IMR-90 (cell line): ENCODE data around the gene TNFRSF25. TPM values are rescaled to one million over a fixed set of nuclear protein-coding genes. Genes with fewer than 3 reads are reported as not detected.

Experiments
- ATAC-seq: fragments of 200-7000 bp; cut with Tn5 transposase; 2 replicates; pipeline ENCODE4 v1.9.1; 2020; ENCODE audit warnings: low read depth, mild to moderate bottlenecking, moderate library complexity
- BruUV-seq: library from RNA; stranded (reverse); fragments of 400-500 nt; replicated peaks from 2 replicates; lab custom pipeline; 2021; lab: Mats Ljungman, UMichigan
- CTCF ChIA-PET: fragments of 300-600 bp; formaldehyde crosslinking; extraction: SDS; loops from one replicate; lab custom pipeline; 2021; ENCODE audit warnings: antibody characterized with exemption; lab: Yijun Ruan, JAX
- POLR2A ChIA-PET: fragments of 300-600 bp; sonication (Branson Sonifier 250); formaldehyde crosslinking; loops from one replicate; lab custom pipeline; 2022; ENCODE audit warnings: antibody characterized with exemption; ENCODE audit not compliant: unreplicated experiment; lab: Charles Lee
- DNase-seq: peaks from one replicate; pipeline ENCODE4 v3.0.0; 2013
- H2AFZ ChIP-seq: replicated peaks from 2 replicates; pipeline ENCODE3; 2013; ENCODE audit warnings: low read length, mild to moderate bottlenecking; ENCODE audit not compliant: poor library complexity
- H2AK5ac ChIP-seq: 2 replicates; pipeline ENCODE4 v1.6.1; 2013; ENCODE audit warnings: low read depth, low read length, inconsistent platforms
- H2AK9ac ChIP-seq: replicated peaks from 2 replicates; pipeline ENCODE3; 2013; ENCODE audit warnings: mild to moderate bottlenecking, low read depth, low read length, moderate library complexity; ENCODE audit not compliant: poor library complexity
- H2BK120ac ChIP-seq: 2 replicates; pipeline ENCODE4 v1.6.1; 2013; ENCODE audit warnings: low read depth, low read length, inconsistent platforms
- H2BK15ac ChIP-seq: 3 replicates; pipeline ENCODE4 v1.6.1; 2013; ENCODE audit warnings: low read depth, low read length, inconsistent platforms
- H2BK20ac ChIP-seq: 2 replicates; pipeline ENCODE4 v1.6.1; 2013; ENCODE audit warnings: low read depth, mild to moderate bottlenecking, inconsistent platforms, low read length, moderate library complexity
- H2BK5ac ChIP-seq: 2 replicates; pipeline ENCODE4 v1.6.1; 2013; ENCODE audit warnings: mild to moderate bottlenecking, low read depth, low read length, inconsistent platforms; ENCODE audit not compliant: poor library complexity, severe bottlenecking
- H3K14ac ChIP-seq: replicated peaks from 2 replicates; pipeline ENCODE4 v1.6.1; 2013; ENCODE audit warnings: low read depth, low read length, inconsistent platforms
- H3K18ac ChIP-seq: 2 replicates; pipeline ENCODE4 v1.6.1; 2013; ENCODE audit warnings: low read depth, low read length, control low read depth
- H3K23ac ChIP-seq: 2 replicates; pipeline ENCODE4 v1.6.1; 2013; ENCODE audit warnings: low read depth, low read length, inconsistent platforms
- H3K27ac ChIP-seq: 2 replicates; pipeline ENCODE4 v1.5.1; 2013; ENCODE audit warnings: mild to moderate bottlenecking, control low read depth, low read length; ENCODE audit not compliant: insufficient read depth
- H3K27me3 ChIP-seq: 2 replicates; pipeline ENCODE4 v1.6.1; 2013; ENCODE audit warnings: low read length; ENCODE audit not compliant: control insufficient read depth, insufficient read depth
- H3K36me3 ChIP-seq: 2 replicates; pipeline ENCODE4 v1.6.1; 2013; ENCODE audit warnings: low read length, mixed read lengths; ENCODE audit not compliant: control insufficient read depth, insufficient read depth
- H3K4ac ChIP-seq: 2 replicates; pipeline ENCODE4 v1.6.1; 2013; ENCODE audit warnings: low read depth, low read length, inconsistent platforms
- H3K4me1 ChIP-seq: 2 replicates; pipeline ENCODE4 v1.6.1; 2013; ENCODE audit warnings: low read length, mixed read lengths; ENCODE audit not compliant: control insufficient read depth, insufficient read depth
- H3K4me2 ChIP-seq: 2 replicates; pipeline ENCODE4 v1.6.1; 2013; ENCODE audit warnings: low read depth, mild to moderate bottlenecking, control low read depth, low read length, moderate library complexity
- H3K4me3 ChIP-seq: 2 replicates; pipeline ENCODE4 v1.5.1; 2013; ENCODE audit warnings: low read depth, mild to moderate bottlenecking, control low read depth, low read length, moderate library complexity; ENCODE audit not compliant: insufficient read depth
- H3K56ac ChIP-seq: 2 replicates; pipeline ENCODE4 v1.6.1; 2013; ENCODE audit warnings: low read length, inconsistent platforms; ENCODE audit not compliant: insufficient read depth; ENCODE audit errors: extremely low read depth
- H3K79me1 ChIP-seq, 2 experiments: 2 replicates each; pipeline ENCODE4 v1.6.1; 2013; ENCODE audit warnings: low read length in 2 of 2, inconsistent platforms in 1 of 2, low read depth in 1 of 2
- H3K9ac ChIP-seq: 2 replicates; pipeline ENCODE4 v1.6.1; 2013; ENCODE audit warnings: low read depth, low read length, control low read depth
- H3K9me1 ChIP-seq: 2 replicates; pipeline ENCODE4 v1.6.1; 2013; ENCODE audit warnings: low read length, inconsistent platforms; ENCODE audit not compliant: insufficient read depth
- H3K9me3 ChIP-seq: 2 replicates; pipeline ENCODE4 v1.6.1; 2013; ENCODE audit warnings: low read length; ENCODE audit not compliant: control insufficient read depth, insufficient read depth
- H4K20me1 ChIP-seq: 2 replicates; pipeline ENCODE4 v1.6.1; 2013; ENCODE audit warnings: low read length, inconsistent platforms; ENCODE audit not compliant: insufficient read depth
- H4K5ac ChIP-seq: 2 replicates; pipeline ENCODE4 v1.6.1; 2013; ENCODE audit warnings: mild to moderate bottlenecking, low read depth, low read length, control low read depth
- H4K8ac ChIP-seq, 2 experiments: 2 replicates each; pipeline ENCODE4 v1.6.1; 2013; ENCODE audit warnings: low read depth in 2 of 2, low read length in 2 of 2, control low read depth in 1 of 2, inconsistent platforms in 1 of 2
- H4K91ac ChIP-seq: 2 replicates; pipeline ENCODE4 v1.6.1; 2013; ENCODE audit warnings: low read depth, low read length, inconsistent platforms; ENCODE audit not compliant: insufficient read depth
- MXI1 ChIP-seq: IDR thresholded peaks from 2 replicates; pipeline ENCODE4 v1.6.1; 2012; ENCODE audit warnings: low read depth, mild to moderate bottlenecking, low read length, moderate library complexity, borderline replicate concordance
- NFE2L2 ChIP-seq: fragments of 150-350 bp; IDR thresholded peaks from 2 replicates; pipeline ENCODE4 v1.6.1; 2016; ENCODE audit warnings: low read depth, mild to moderate bottlenecking, low read length
- POLR2A ChIP-seq: IDR thresholded peaks from 2 replicates; pipeline ENCODE4 v1.6.1; 2012; ENCODE audit warnings: mild to moderate bottlenecking, low read depth, low read length
- WGBS, 2 experiments: methylation state at CpG; one replicate each; pipeline versions ENCODE4 v1.1.5 to v1.1.7; 2013; ENCODE audit warnings: missing lambda C conversion rate in 2 of 2; ENCODE audit not compliant: insufficient read length in 1 of 2; ENCODE audit errors: extremely low coverage in 2 of 2; 5-methylcytosine and 5-hydroxymethylcytosine counted together
- dilution Hi-C: fragments of 300-500 bp; cut with HindIII; formaldehyde crosslinking; loops from one replicate; pipeline ENCODE4 v1.14.3; 2018; ENCODE audit warnings: low sequenced_read_pairs; ENCODE audit not compliant: unreplicated experiment
- in situ Hi-C: fragments of 300-500 bp; cut with MboI; formaldehyde crosslinking; loops from 3 replicates; pipeline ENCODE4 v1.14.3; 2019; ENCODE audit warnings: low sequenced_read_pairs, inconsistent platforms, mixed read lengths
- intact Hi-C: fragments of 100-400 bp; cut with micrococcal nuclease; formaldehyde crosslinking; loops from 2 replicates; pipeline ENCODE4 v1.10.0; 2022
- polyA plus RNA-seq, 3 experiments: library from polyadenylated mRNA; depleted of rRNA; stranded (reverse); fragments of >200 nt; gene quantifications; 2 replicates each; pipeline ENCODE4 v1.2.3, GENCODE V29; 2012; ENCODE audit warnings: low replicate concordance in 1 of 3
- total RNA-seq: library from RNA; depleted of rRNA; stranded (reverse); fragments of >200 nt; gene quantifications from 2 replicates; pipeline ENCODE4 v1.2.3, GENCODE V29; 2012

TNFRSF25 gene
- total and polyA plus RNA-seq, 2 of the 4 experiments (the other 2 are of a cell fraction): 1.3 to 11.2 TPM

DNA sequence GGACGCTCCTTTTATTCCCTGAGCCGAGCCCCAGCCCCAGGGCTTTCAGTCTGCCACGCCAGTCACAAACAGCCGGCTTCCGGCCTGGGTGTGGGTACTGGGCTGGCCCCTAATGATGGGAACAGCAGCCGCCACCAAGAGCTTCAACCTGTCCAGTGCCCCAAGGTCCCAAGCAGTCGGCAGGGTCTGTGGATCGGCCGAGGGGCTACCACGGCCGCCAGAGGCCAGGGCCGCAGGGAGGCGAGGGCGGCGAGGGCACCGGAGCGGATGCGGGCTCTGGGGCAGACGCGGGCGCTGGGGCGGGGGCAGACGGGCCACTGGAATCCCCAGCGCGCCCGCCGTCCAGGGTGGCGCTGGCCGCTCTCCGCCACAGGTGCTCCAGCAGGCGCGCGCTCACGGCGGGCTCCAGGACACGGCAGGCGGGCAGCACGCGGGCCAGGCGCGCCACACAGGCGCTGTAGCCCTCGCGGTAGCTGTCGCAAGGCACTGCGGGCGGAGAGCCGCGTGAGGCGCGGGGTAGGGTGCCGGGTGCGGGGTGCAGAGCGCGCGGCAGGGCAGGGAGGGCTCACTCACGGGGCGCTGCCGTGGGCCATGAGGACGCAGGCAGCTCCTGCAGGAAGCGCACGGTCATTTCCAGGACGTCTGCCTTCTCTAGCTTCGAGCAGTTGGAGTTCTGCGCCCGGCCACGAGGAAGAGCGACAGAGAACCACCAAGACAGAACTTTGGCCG, 47.1 kb downstream of the TNFRSF25 start:
- Histone ChIP-seq H3K56ac (no peak overlapping the region), H2AK5ac (no peak overlapping the region), H3K27me3 (peaks cover 78% of the 10 kb centered on the region), H3K4ac (no peak overlapping the region), H2BK15ac (no peak overlapping the region), H2AFZ (peak overlapping the region; percentile 56), H4K20me1 (peaks cover 8% of the 10 kb centered on the region; the same call in 1 of the 2 replicates), H3K9ac (no peak overlapping the region), H3K36me3 (no peaks in the 10 kb centered on the region), H3K4me1 (peaks cover 2% of the 10 kb centered on the region), H2AK9ac (no peak overlapping the region), H3K18ac (no peak overlapping the region), H4K91ac (no peak overlapping the region), H3K23ac (no peak overlapping the region), H4K8ac (no peak overlapping the region), H3K79me1 (no peaks in the 10 kb centered on the region), H2BK20ac (no peak overlapping the region), H4K5ac (no peak overlapping the region), H3K9me3 (no peaks in the 10 kb centered on the region), H3K9me1 (no peaks in the 10 kb centered on the region), H2BK120ac (no peak overlapping the region), H3K27ac (no peak overlapping the region), H2BK5ac (no peak overlapping the region), H3K4me3 (no peak overlapping the region), H3K14ac (no peak overlapping the region), H3K4me2 (no peak overlapping the region)
- BruUV-seq: no TSS peak
- ChIA-PET POLR2A (no interaction called here), CTCF (interaction anchor here (3.7 kb wide), 1 partner anchor 19 kb away, joined by 13 read pairs; no protein-coding TSS in a partner anchor)
- TF ChIP-seq POLR2A (no peak), NFE2L2 (no peak), MXI1 (no peak)
- no peak for ATAC-seq
- dilution Hi-C loops: no loop called here
- DNase-seq: no peak
- in situ Hi-C loops: no loop called here
- WGBS, 2 experiments: 13% methylated on average over 54 of the region's 69 CpGs; no CpG with 5 or more reads in 1 of the 2 experiments
- intact Hi-C loops: no loop called here
